A673 (cell line): Measurements from ENCODE around the gene KIAA0753. TPM values are rescaled to one million over a fixed set of nuclear protein-coding genes. Genes with fewer than 3 reads are reported as not detected.
A peak's percentile ranks its signal among the peaks of the same experiment; 100 is the strongest.

Source experiments
- BruUV-seq: library from RNA; stranded (reverse); fragments of 400-500 nt; replicated peaks from 2 replicates; lab custom pipeline; 2021; lab: Mats Ljungman, UMichigan
- CTCF ChIA-PET: fragments of 300-600 bp; sonication (Branson Sonifier 250); formaldehyde crosslinking; loops from one replicate; lab custom pipeline; 2022; ENCODE audit warnings: antibody characterized with exemption; lab: Charles Lee
- POLR2A ChIA-PET: fragments of 300-600 bp; sonication (Branson Sonifier 250); formaldehyde crosslinking; loops from one replicate; lab custom pipeline; 2022; ENCODE audit warnings: antibody characterized with exemption; ENCODE audit not compliant: low non-redundant PET; lab: Charles Lee
- DNase-seq: peaks from one replicate; pipeline ENCODE4 v3.0.0-alpha.2; 2015; ENCODE audit warnings: low spot score
- H3K27ac ChIP-seq: fragments of 200-600 bp; sonication (generic); 2 replicates; pipeline ENCODE4 v1.5.1; 2016; ENCODE audit warnings: mixed run types, low read depth, mild to moderate bottlenecking, mixed read lengths, antibody characterized with exemption, low read length; ENCODE audit not compliant: poor library complexity, severe bottlenecking
- H3K27me3 ChIP-seq: fragments of 200-600 bp; sonication (generic); replicated peaks from 2 replicates; pipeline ENCODE4 v1.6.1; 2017; ENCODE audit warnings: mixed run types, low read depth, mild to moderate bottlenecking, mixed read lengths, antibody characterized with exemption, low read length; ENCODE audit not compliant: insufficient read depth, poor library complexity
- H3K36me3 ChIP-seq: fragments of 200-600 bp; sonication (generic); 2 replicates; pipeline ENCODE4 v1.6.1; 2016; ENCODE audit warnings: mixed run types, mild to moderate bottlenecking, mixed read lengths, antibody characterized with exemption, low read length; ENCODE audit not compliant: insufficient read depth, poor library complexity, severe bottlenecking
- H3K4me1 ChIP-seq: fragments of 200-600 bp; sonication (generic); 2 replicates; pipeline ENCODE4 v1.6.1; 2017; ENCODE audit warnings: mixed run types, mild to moderate bottlenecking, mixed read lengths, antibody characterized with exemption, low read length; ENCODE audit not compliant: insufficient read depth, poor library complexity, severe bottlenecking
- H3K4me3 ChIP-seq: fragments of 200-600 bp; sonication (generic); 2 replicates; pipeline ENCODE4 v1.5.1; 2016; ENCODE audit warnings: low read depth, mixed run types, mild to moderate bottlenecking, mixed read lengths, low read length; ENCODE audit not compliant: poor library complexity, severe bottlenecking
- H3K9me3 ChIP-seq: fragments of 200-600 bp; sonication (generic); 2 replicates; pipeline ENCODE4 v1.6.1; 2016; ENCODE audit warnings: mixed run types, low read depth, mild to moderate bottlenecking, mixed read lengths, antibody characterized with exemption, low read length; ENCODE audit not compliant: poor library complexity, severe bottlenecking
- EZH2 ChIP-seq: fragments of 200-600 bp; sonication (generic); IDR thresholded peaks from 2 replicates; pipeline ENCODE4 v1.6.1; 2017; ENCODE audit warnings: borderline replicate concordance, low read depth, mild to moderate bottlenecking, mixed read lengths, antibody characterized with exemption, low read length; ENCODE audit not compliant: poor library complexity, severe bottlenecking
- intact Hi-C: fragments of 100-400 bp; cut with micrococcal nuclease; formaldehyde crosslinking; loops from one replicate; pipeline ENCODE4 v1.10.0; 2022; ENCODE audit not compliant: unreplicated experiment
- total RNA-seq: library from RNA; stranded (reverse); gene quantifications from 2 replicates; pipeline ENCODE4 v1.2.3, GENCODE V29; 2021
- TF ChIP-seq, protein P1 (sequence below): fragments of 300-800, 200-600 bp; sonication (generic); conservative IDR thresholded peaks from 2 replicates; pipeline ENCODE4 v1.5.1; 2017; ENCODE audit warnings: low read depth, mild to moderate bottlenecking, antibody characterized with exemption, low read length, moderate library complexity, mixed read lengths

Gene KIAA0753
- total RNA-seq, 1 experiment from 2014 or later = 41.2 TPM

DNA sequence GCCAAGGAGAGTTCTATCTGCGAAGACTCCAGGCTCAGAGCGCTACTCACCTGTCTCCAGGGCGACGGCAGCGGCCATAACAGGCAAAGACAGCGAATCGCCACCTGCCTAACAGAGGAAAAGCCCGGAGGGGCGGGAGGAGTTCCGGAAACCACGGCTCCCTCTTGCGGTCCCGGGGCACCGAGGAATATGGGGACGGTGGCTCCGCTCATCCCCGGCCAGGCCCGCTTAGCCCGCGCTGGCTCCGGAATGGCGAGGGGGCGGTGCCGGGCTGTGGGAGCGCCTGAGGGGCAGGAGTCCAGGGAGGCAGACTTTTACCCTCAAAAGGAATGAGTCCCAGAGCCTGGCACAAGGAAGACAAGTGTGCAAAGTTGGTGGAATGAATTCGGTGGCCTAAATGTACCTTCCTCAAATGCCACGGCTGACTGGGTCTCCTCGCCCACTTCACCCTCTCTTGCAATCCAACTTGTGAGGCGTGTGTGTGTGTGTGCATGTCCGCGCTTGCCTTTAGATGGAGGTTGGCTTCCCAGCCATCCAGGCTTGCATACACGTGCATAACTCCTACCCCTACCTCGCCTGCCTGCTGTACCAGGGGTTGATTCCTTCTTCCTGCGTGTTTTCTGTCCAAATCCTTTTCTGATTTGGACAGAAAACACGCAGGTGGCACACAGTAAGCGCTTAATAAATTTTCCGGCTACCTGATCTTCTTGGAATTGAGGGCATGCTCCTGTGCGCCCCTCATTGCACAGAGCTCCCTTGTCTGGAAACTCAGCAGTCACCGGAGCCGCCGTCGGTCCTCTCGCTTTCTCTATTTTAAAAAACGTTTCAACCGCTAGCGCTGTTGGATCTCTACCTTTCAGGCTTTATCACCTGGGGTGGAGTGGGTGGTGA lies 14.6 kb upstream of the KIAA0753 start:
- Histone ChIP-seq H3K27me3 (peaks cover 31% of the 10 kb centered on the region), H3K4me3 (no peak overlapping the region), H3K27ac (no peak overlapping the region), H3K4me1 (peaks cover 13% of the 10 kb centered on the region), H3K9me3 (no peaks in the 10 kb centered on the region), H3K36me3 (peaks cover 1% of the 10 kb centered on the region)
- no peak for TF ChIP-seq EZH2
- TF ChIP-seq, protein P1, sequence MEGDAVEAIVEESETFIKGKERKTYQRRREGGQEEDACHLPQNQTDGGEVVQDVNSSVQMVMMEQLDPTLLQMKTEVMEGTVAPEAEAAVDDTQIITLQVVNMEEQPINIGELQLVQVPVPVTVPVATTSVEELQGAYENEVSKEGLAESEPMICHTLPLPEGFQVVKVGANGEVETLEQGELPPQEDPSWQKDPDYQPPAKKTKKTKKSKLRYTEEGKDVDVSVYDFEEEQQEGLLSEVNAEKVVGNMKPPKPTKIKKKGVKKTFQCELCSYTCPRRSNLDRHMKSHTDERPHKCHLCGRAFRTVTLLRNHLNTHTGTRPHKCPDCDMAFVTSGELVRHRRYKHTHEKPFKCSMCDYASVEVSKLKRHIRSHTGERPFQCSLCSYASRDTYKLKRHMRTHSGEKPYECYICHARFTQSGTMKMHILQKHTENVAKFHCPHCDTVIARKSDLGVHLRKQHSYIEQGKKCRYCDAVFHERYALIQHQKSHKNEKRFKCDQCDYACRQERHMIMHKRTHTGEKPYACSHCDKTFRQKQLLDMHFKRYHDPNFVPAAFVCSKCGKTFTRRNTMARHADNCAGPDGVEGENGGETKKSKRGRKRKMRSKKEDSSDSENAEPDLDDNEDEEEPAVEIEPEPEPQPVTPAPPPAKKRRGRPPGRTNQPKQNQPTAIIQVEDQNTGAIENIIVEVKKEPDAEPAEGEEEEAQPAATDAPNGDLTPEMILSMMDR = no peak
- ChIA-PET POLR2A (no interaction called here), CTCF (no interaction called here)
- intact Hi-C loops = no loop called here
- no TSS peak for BruUV-seq
- DNase-seq = no peak

DNA sequence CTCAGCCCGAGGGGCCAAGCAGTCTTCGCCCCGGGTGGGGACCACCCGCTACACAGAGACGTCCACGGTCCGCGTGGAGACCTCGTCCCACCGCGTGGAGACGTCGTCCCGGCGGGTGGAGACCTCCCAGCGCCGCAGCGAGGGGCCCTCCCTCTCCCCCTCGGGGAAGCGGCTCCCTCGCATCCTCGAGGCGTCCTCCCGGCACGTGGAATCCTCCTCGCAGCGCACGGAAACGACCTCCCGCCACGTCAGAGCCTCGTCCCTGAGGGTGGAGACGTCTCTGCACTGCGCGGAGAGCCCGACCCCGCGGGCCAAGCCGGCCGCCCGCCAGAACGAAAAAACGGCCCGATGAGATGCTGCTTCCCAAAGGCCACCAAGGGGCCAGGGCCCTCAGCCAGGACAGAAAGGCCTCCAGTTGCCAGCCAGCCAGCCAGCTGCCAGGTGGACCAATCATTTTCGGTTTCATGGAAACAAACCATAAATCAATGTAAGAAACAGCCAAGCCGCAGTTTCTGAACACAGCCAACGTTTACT lies 11.5 kb upstream of the KIAA0753 start:
- CTCF ChIA-PET = no interaction called here
- H3K9me3 ChIP-seq = no peaks in the 10 kb centered on the region
- peak; percentile 39 for DNase-seq
- H3K4me1 ChIP-seq = peaks cover 21% of the 10 kb centered on the region
- POLR2A ChIA-PET = no interaction called here
- no TSS peak for BruUV-seq
- intact Hi-C loops = no loop called here
- peak overlapping the region; percentile 56 for H3K27ac ChIP-seq
- H3K4me3 ChIP-seq = peak overlapping the region; percentile 74
- no peak for TF ChIP-seq EZH2
- TF ChIP-seq, protein P1 = no peak
- peaks cover 32% of the 10 kb centered on the region for H3K36me3 ChIP-seq
- H3K27me3 ChIP-seq = peaks cover 16% of the 10 kb centered on the region

DNA sequence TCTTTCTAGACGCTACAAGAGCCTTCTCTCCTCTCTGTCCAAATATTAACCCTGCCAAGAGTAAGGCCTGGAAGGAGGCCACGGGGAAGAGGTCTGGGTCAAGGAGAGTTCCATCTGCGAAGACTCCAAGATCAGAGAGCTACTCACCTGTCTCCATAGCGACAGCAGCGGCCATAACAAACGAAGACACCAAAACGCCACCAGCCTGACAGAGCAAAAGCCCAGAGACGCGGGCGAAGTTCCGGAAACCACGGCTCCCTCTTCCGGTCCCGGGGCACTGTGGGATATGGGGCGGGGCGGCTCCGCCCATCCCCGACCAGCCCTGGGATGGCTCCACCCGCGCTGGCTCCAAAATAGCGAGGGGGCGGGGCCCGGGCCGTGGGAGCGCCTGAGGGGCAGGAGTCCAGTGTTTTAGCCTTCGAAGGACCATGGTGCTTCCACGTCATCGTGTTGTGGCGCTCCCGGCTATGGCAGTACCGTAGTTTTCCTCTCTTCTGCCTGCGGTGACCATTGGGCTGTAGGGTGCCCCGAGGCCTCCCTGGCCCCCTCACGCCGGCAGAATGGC lies 10.9 kb upstream of the KIAA0753 start, which contains the start of the genes C17orf100 and MED31:
TSS of gene C17orf100 (plus strand) at position 409 of the 565 bp plus-strand sequence. CDS start at position 561, 152 bp downstream.
TSS of gene MED31 (minus strand) at position 252 of the 565 bp plus-strand sequence. CDS start at position 175, 77 bp downstream.
- no peaks in the 10 kb centered on the region for H3K9me3 ChIP-seq
- peak within 1 kb of the TSS; percentile 90 for H3K27ac ChIP-seq
- TF ChIP-seq, protein P1 = no peak
- TF ChIP-seq EZH2 = no peak
- BruUV-seq = no TSS peak
- intact Hi-C loops = no loop called here
- H3K4me1 ChIP-seq = peaks cover 21% of the 10 kb centered on the region
- peaks cover 15% of the 10 kb centered on the region for H3K27me3 ChIP-seq
- H3K36me3 ChIP-seq = peaks cover 33% of the 10 kb centered on the region
- ChIA-PET POLR2A (interaction anchor here (0.9 kb wide), 1 partner anchor 361 kb away, joined by 3 read pairs; no protein-coding TSS in a partner anchor), CTCF (no interaction called here)
- DNase-seq = peak; percentile 96
- peak within 1 kb of the TSS; percentile 74 for H3K4me3 ChIP-seq
